RWPE1 (cell line): ENCODE data around the gene FN3K.
"Not testable (repeated sequence)": the region's sequence is repeated elsewhere in the genome, so short reads cannot be mapped to it uniquely, and the experiment has no call there.

Experiments
- CTCF ChIA-PET: fragments of 350-600 bp; sonication (Branson Sonifier 250); formaldehyde crosslinking; extraction: SDS; loops from one replicate; lab custom pipeline; 2021; lab: Yijun Ruan, JAX
- POLR2A ChIA-PET: fragments of 400-600 bp; formaldehyde crosslinking; extraction: SDS; loops from one replicate; lab custom pipeline; 2020; ENCODE audit warnings: antibody characterized with exemption; ENCODE audit not compliant: low non-redundant PET; lab: Yijun Ruan, JAX
- DNase-seq: peaks from one replicate; pipeline ENCODE4 v3.0.0; 2012; ENCODE audit warnings: low spot score
- H3K27ac ChIP-seq: fragments of 450-650 bp; 2 replicates; pipeline ENCODE4 v1.5.1; 2017
- CTCF ChIP-seq: fragments of 450-650 bp; conservative IDR thresholded peaks from 2 replicates; pipeline ENCODE4 v1.5.1; 2017; ENCODE audit warnings: low read depth, mild to moderate bottlenecking

FN3K gene

GRCh38 chr17:82777778-82778375 lies 42.5 kb downstream of the FN3K start:
- DNase-seq, H3K27ac ChIP-seq, POLR2A ChIA-PET: not testable (repeated sequence)
- TF ChIP-seq CTCF: peak; percentile 56
- CTCF ChIA-PET: interaction anchor here (0.6 to 0.7 kb wide), 4 partner anchors 93 to 188 kb away, joined by 3 to 10 read pairs (median 3); no protein-coding TSS in a partner anchor

GRCh38 chr17:82779541-82779940 lies 44.1 kb downstream of the FN3K start:
- peak overlapping the region; percentile 28 for H3K27ac ChIP-seq
- CTCF ChIA-PET: no interaction called here
- no peak for TF ChIP-seq CTCF
- POLR2A ChIA-PET: no interaction called here
- DNase-seq: no peak

GRCh38 chr17:82780195-82780594 lies 44.8 kb downstream of the FN3K start:
- ChIA-PET CTCF (interaction anchor here (1.1 kb wide), 1 partner anchor 134 kb away, joined by 3 read pairs; no protein-coding TSS in a partner anchor), POLR2A (no interaction called here)
- H3K27ac ChIP-seq: peak overlapping the region; percentile 28
- no peak for TF ChIP-seq CTCF
- no peak for DNase-seq

GRCh38 chr17:82780971-82781893 lies 45.8 kb downstream of the FN3K start:
- peak overlapping the region; percentile 43 for H3K27ac ChIP-seq
- TF ChIP-seq CTCF: no peak
- CTCF ChIA-PET: interaction anchor here (0.6 to 1.1 kb wide), 6 partner anchors 50 to 148 kb away, joined by 3 to 11 read pairs (median 3); no protein-coding TSS in a partner anchor
- POLR2A ChIA-PET: no interaction called here
- no peak for DNase-seq

GRCh38 chr17:82781894-82782274 lies 46.5 kb downstream of the FN3K start:
- TF ChIP-seq CTCF: peak; percentile 97
- peak overlapping the region; percentile 43 for H3K27ac ChIP-seq
- CTCF ChIA-PET: interaction anchor here (0.5 to 1.0 kb wide), 13 partner anchors 11 to 417 kb away, joined by 3 to 11 read pairs (median 3); no protein-coding TSS in a partner anchor
- POLR2A ChIA-PET: no interaction called here
- DNase-seq: peak; percentile 90

GRCh38 chr17:82782657-82783207 lies 47.3 kb downstream of the FN3K start:
- CTCF ChIA-PET: interaction anchor here (0.6 to 0.9 kb wide), 5 partner anchors 28 to 131 kb away, joined by 3 read pairs; no protein-coding TSS in a partner anchor
- H3K27ac ChIP-seq: peak overlapping the region; percentile 43; the same call in 1 of the 2 replicates
- POLR2A ChIA-PET: no interaction called here
- DNase-seq: no peak
- no peak for TF ChIP-seq CTCF
